Stimulated activated CD4-positive, alpha-beta T cell treated with anti-CD3 and anti-CD28 coated beads, Interleukin-4, amount 100 ng/mL, for 4 hours (primary cell): ENCODE data around the gene DIAPH2.

Experiments used
- DNase-seq, 2 experiments: peaks; one replicate each; pipeline ENCODE4 v3.0.0-alpha.2; 2020

DIAPH2 gene

GRCh38 chrX:97616883-97617530, 932.4 kb downstream of the DIAPH2 start:
- DNase-seq: no peak

- DNase-seq: no peak
These were observed 934.9 kb downstream of the DIAPH2 start for GRCh38 chrX:97619499-97619898.

GRCh38 chrX:97622111-97622510, 937.5 kb downstream of the DIAPH2 start:
- DNase-seq: no peak

- no peak for DNase-seq
These were observed 943.7 kb downstream of the DIAPH2 start for GRCh38 chrX:97628326-97628725.

GRCh38 chrX:97628807-97629596, 944.4 kb downstream of the DIAPH2 start:
- no peak for DNase-seq

- DNase-seq: no peak
These were observed 944.9 kb downstream of the DIAPH2 start for GRCh38 chrX:97629597-97629985.

- DNase-seq: no peak
These were observed 949.2 kb downstream of the DIAPH2 start for GRCh38 chrX:97633798-97634197.

GRCh38 chrX:97636473-97637140, 952.0 kb downstream of the DIAPH2 start:
- DNase-seq: no peak

- DNase-seq: no peak
These were observed 952.6 kb downstream of the DIAPH2 start for GRCh38 chrX:97637289-97637688.

GRCh38 chrX:97638621-97639020, 954.0 kb downstream of the DIAPH2 start:
- no peak for DNase-seq

GRCh38 chrX:97639526-97639925, 954.9 kb downstream of the DIAPH2 start:
- DNase-seq: no peak
